Amniotic stem cell (primary cell): Measurements from ENCODE around the gene CAMK2G.
"Not testable (repeated sequence)": the region's sequence is repeated elsewhere in the genome, so short reads cannot be mapped to it uniquely, and the experiment has no call there.

ENCODE experiments used
- DNase-seq: peaks from one replicate; lab custom pipeline; 2025; lab: John Stamatoyannopoulos, UW

The CAMK2G gene

DNA sequence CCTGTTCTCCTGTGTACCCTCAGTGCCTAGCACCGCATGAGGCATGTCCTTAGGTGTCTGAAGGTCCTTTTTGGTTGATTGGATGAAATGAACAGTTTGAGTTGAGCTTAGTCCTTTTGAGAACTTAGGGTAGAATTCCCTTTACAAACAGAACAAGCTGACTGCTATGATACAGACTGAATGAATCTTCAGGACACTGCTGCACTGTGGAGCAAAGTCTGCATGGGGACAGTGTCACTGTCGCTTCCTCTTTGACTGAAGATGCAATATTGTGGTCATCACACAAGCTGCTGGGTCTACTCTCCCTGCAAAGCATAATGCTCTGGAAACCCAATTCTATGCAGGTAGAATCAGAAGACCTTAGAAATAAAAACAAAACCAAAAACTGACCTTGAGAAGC, 28.0 kb upstream of the CAMK2G start:
- no peak for DNase-seq

DNA sequence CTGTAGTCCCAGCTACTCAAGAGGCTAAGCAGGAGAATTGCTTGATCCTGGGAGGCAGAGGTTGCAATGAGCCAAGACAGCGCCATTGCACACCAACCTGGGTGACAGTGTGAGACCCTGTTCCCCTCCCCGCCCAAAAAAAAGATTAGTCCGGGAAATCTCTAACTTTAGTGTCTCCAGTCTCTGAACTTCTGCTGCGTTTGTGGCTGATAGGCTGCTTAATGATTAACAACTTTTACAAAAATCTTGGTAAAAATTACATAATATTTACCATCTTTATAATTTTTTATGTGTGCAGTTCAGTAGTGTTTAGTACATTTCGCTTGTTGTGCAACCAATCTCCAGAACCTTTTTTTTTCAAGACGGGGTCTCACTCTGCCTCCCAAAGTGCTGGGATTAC, 26.9 kb upstream of the CAMK2G start:
- no peak for DNase-seq

DNA sequence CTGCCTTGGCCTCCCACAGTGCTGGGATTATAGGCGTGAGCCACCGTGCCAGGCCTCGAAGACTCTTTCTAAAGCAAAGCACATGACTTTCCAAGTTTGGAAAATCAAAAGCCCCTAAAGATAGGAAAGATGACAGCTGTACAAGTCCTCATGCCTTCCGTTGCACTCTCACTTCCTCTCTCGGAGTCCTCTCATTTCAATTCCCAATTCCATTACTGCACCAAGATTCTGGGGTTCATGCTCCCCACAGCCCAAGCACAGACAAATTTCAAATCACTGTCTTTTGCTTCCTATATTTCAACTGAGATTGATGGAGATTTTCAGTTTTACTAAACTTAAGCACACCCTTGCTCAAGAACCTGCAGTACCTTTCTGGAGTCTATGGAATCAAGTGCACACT, 25.7 kb upstream of the CAMK2G start:
- DNase-seq: no peak

DNA sequence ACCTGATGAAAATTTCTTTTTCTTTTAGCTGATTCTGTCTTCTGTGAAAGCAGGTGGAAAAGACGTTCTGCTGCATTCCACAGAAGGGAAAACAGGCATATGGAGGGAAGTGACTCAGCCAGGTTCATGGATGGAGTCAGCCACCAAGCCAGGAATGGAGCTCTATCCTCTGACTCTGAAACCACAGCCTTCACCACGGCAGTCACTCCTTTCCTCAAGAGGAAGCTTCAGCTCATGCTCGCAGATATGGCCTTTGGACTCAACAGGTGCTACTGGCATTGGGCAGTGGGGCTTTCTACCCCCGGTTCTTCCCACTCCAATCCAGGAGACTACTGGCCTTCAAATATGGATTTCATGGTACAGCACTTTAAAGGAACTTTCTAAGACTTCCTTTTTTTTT, 25.1 kb upstream of the CAMK2G start:
- DNase-seq: no peak

DNA sequence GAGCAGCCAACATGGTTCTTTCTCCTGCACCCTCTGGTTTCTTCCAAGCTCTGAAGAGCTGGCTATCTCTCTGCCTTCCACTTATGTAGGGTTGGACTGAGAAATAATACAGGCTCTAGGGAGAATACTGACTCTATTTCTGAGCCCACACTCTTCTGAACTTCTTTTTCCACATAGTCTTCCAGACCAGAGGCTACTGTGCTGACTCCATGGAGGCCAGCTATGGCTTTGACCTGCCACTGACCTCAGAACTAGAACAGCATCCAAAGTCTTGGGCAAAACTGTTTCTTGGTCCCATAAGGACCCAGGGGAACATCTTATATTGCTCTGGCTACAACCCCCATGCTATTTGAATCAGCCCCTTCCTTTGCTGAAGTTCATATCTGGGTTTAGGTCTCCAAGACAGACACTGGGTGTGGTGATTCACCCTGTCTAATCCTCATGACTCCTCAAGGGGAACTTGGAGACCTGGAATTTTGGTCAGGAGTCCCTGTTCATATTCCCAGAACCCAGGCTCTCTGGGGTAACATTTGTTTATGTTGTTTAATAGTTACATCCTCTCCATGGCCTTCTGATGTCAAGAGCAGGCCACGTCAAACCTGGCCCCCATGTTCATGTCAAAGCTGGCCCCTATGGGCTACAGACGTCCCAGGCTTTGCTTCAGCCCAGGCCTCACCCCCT, 24.5 kb upstream of the CAMK2G start:
- DNase-seq: no peak

DNA sequence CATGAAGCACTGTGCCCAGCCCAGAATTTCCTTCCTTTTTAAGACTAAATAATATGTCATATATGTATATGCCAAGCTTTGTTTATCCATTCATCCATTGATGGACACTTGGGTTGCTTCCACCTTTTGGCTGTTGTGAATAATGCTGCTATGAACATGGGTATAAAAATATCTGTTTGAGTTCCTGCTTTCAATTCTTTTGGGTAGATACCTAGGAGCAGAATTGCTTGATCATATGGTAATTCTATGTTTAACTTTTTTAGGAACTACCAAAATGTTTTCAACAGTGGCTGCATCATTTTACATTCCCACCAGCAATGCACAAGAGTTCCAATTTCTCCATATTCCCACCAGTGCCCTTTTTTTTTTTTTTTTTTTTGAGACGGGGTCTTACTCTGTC, 23.3 kb upstream of the CAMK2G start:
- DNase-seq: no peak

DNA sequence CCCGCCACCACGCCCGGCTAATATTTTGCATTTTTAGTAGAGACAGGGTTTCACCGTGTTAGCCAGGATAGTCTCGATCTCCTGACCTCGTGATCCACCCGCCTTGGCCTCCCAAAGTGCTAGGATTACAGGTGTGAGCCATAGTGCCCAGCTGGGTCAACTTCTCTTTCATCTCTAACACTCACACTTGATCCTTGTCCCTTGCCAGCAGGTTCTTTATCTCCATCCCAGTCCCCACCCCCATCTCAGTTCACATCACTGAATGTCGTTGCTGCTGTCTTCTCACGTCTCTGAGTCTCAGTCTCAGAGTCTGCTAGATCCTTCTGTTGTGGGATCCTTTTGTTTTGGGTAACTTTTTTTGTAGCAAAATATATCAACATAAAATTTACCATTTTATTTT, 21.0 kb upstream of the CAMK2G start:
- not testable (repeated sequence) for DNase-seq

DNA sequence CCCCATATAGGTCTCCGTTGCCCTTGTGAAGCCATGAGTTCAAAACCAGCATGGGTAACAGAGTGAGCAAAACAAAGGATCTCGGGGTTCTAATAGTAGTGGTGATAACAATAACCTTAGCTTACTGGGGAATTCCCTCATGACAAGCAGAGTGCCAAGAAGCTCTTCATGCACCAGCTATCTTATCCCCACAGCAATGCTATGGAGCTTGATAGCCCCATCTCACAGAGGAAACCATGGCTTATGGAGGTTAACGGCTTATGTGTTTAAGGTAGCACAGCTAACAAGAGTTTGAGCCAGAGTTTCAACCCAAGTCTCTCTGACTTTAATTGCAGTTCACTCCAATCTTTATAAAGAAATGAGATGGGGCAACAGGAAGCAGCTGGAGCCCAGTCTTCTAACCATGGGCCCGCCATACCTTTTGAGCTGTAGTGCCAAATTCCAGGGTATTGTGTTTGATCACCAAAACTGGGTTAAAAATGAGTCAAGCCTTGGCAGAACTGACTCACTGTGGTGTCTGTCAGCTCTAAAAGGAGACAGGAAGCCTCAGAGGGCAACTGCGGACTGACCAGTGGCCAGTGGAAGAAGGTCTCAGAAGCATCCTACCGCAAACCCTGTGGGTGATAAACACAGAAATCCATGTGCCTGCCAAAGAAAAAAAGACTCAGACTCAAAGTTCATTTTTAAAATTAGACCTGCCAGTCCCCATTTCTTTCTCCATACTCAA, 20.1 kb upstream of the CAMK2G start:
- DNase-seq: no peak

DNA sequence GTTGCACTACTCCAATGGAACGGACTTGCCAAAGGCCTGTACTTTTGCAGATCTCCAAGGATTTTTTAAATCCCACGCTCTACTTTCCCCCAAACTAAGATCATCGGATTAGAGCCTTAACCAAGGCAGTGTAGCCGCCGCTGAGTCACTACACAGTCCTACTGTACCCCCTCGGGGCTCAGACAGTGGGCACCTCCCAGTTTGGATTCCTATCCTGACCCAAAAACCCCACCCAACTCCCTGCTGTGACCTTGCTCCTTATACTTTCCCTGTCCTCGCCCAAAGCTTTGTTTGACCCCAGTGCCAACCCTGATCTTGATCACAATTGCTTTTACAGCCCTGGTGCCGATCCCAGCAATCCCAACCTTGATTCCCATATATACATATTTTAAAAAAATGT, 19.1 kb upstream of the CAMK2G start:
- no peak for DNase-seq

DNA sequence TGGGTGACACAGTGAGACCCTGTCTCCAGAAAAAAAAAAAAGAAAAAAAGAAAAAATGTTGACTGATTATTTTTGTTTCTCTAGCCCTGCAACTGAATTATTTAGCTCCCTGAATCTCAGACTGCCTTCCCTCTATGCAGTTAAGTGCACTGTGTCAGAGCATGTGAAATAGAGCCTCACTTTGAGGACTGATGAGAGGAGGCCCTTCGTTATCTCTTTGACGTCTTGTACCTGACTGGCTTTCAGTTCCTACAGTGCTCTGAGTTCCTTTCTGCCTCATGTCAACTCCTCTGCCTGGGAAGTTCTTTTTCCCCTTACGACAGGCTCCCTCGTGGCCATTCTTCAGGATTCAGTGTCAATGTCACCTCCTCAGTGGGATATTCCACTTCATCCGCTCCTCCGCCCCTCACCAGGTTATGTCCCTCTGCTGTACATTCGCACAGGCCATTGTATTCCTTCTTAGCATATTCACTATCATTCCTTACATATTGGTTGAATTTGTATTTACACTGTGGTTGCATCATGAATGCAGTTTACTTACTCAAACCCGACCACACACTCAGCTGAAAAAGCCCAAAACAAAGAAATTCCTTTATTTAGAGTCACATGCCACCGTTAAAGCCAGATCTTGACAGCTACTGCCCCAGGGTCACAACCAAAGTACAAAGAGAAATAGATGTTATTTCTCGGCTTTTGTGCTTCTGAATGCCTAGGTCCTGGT, 18.1 kb upstream of the CAMK2G start:
- no peak for DNase-seq

DNA sequence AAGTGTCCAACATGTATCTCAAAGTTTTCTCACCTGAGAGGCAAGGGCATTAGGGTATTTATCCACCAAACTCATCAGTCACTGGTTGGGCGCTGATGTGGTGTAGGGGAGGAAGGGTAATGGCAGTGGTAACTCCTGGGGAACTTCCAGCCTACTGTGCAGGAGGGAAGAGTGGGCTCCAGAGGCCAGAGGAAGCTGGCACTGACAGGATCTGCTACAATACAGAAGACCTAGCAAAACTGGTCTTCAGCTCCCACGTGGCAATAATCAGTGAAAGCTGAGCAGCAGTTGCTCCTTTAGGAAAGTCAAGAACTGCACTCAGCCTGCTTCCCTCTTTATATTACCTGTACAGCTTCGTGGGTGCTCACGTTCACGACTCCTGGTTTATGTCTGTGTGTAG, 17.2 kb upstream of the CAMK2G start:
- DNase-seq: no peak

DNA sequence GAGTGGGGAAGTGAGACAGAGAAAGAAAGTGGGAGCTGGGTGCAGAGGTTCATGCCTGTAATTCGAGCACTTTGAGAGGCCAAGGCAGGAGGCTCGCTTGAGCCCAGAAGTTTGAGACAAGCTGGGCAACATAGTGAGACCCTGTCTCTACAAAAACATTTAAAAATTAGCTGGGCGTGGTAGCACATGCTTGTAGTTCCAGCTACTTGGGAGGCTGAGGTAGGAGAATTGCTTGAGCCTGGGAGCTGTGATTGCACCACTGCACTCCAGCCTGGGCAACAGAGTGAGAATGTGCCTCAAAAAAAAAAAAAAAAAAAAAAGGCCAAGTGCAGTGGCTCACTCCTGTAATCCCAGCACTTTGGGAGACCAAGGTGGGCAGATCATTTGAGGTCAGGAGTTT, 16.5 kb upstream of the CAMK2G start:
- DNase-seq: not testable (repeated sequence)

DNA sequence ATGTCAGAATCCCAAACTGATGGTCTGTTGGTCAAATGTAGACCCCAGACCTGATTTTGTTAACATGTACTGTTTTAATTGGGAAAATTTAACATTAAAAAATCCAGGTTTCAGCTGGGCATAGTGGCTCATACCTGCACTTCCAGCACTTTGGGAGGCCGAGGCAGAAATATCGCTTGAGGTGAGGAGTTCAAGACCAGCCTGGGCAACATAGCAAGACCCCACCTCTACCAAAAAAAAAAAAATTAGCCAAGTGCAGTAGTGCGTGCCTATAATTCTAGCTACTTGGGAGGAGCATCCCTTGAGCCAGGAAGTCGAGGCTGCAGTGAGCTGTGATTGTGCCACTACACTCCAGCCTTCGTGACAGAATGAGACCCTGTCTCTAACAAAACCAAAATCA, 15.9 kb upstream of the CAMK2G start:
- DNase-seq: no peak

DNA sequence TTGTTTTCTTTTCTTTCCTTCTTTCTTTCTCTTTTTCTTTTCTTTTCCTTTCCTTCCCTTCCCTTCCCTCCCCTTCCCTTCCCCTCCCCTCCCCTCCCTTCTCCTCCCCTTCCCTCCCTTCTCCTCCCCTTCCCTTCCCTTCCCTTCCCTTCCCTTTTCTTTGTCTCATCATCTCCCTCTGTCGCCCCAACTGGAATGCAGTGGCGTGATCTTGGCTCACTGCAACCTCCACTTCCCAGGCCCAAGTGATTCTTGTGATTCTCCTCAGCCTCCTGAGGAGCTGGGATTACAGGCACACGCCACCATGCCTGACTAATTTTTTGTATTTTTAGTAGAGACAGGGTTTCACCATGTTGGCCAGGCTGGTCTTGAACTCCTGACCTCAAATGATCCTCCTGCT, 15.1 kb upstream of the CAMK2G start:
- DNase-seq: not testable (repeated sequence)

DNA sequence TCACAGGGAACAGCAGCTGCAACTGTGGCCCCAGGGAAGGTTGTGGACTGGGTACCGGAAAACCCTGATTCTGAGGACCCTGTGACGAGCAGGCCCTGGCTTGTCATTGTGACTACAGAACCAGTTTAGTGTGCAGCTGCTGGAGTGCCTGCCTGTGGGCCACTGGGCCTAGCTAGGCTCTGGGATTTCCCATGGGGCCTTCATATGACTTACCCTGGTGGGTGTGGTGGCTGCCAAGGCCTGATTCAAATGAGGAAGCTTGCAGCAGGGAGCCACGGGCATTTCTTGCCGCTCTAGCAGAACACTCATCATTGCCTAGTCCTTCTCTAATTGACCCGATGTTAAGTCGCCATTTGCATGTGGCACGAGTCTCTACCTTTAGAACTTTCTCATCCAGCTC, 14.7 kb upstream of the CAMK2G start:
- no peak for DNase-seq

DNA sequence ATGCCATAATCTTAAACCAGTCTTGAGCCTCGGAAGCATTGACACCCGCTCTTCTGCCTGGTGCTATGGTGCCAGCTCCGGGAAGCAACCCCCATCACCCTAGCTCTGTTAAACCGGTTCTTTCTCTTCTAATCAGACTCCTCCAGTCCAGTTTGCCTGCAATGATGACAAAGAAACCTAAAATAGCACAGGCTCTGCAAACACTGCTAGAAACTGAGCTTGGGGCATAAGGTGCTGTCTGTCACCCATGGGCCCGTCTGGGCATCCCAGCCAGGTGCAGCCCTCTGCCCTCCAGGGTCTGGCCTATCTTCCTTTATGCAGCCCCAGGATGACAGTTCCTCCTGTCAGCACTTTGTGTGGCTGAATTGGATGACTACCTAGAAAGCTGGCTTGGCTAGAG, 14.2 kb upstream of the CAMK2G start:
- no peak for DNase-seq

DNA sequence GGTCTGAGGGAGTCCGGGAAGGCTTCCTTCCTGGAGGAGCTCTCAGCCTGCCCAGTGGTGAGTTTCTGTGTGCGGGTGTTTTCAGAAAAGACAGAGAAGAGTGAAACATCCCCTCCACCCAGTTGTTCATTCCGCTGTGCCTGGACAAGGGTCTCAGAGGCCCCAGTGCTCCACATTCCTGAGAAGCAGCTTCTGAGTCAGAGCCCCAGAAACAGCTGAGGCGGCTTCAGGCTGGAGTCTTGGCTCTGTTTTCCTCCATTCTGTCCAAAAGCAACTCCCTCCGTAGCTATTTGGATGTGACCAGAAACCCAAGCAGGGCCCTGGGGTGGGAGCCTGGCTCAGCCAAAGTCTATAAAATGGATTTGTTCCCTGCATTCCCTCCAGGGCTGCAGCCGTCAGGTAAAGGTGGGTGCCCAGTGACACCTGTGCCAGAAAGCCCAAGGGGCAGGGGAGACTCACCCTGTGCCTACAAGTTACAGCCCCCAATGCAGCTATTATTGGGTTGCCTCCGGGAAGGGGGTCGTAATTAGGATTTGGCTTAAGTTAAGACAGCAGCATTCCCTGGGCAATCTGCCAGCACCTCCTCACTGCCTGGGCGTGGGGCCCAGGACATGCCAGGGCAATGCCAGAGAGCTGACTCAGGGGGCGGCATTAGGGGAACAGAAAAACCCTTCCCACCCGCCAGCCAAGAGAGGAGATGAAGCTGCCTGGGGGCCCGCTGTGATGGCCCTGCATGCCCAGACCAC, 13.1 kb upstream of the CAMK2G start:
- DNase-seq: peak; percentile 82

DNA sequence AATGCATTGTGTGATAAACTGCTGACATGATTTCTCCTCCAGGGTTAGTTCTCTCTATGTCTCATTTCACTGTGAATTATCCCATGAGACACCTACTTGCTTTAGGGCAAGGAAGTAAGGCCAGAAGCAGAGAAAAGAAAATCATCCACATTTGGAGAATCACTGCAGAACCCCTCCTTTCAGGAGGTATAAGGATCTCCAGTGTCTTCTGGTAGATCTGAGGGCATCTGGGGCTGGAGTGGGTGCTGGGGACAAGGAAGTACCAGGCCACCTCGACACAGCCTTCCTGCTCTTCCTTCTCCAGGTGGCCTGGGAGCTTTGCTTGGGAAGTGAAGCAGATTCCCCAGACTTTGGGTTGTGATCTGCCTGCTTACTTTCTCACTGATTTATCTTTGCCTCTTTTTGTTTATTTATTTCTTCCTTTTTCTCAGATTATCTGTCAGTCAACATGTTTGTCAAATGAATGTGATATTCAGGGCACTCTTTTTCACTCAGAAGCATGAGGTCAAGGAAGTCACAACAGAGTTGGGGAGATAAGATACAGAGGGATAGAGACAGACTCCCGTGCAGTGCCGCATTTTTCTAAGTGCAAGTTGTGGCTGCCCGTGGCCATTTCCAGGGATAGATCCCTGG, 12.4 kb upstream of the CAMK2G start:
- DNase-seq: no peak

DNA sequence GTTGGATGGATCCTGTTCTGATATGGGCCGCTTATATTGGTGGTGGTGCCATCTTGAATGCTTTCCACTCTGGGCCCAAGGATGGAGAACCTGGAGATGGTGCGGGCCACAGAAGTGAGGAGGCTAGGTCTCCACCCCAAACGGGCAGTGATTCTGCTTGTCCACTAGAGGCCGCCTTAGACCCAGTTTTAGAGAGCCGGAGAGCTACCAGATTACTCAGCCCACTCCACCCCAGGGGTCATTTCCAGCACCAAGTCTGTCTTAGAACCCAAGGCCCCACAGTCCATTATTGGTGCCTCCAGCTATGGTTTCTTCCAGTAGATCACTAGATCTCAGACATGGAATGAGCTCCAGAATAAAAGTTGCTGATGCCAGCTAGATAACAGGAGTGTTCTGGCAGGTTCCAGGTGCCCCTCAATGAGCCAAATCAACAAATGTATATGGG, 11.8 kb upstream of the CAMK2G start:
- DNase-seq: peak; percentile 70

DNA sequence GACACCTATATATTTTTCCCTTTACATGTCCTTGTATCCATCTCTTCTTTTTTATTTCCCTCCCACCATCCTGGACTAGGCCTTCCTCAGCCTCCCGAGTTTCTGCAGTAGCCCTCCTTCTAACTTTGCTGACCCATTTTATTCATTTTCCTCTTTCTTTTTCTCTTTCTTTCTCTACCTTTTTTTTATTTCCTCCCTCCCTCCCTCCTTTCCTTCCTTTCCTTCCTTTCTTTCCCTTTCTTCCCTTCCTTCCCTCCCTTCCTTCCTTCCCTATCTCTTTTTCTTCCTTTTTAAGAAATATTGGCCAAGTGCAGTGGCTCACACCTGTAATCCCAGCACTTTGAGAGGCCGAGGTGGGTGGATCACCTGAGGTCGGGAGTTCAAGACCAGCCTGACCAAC, 9.7 kb upstream of the CAMK2G start:
- DNase-seq: no peak

DNA sequence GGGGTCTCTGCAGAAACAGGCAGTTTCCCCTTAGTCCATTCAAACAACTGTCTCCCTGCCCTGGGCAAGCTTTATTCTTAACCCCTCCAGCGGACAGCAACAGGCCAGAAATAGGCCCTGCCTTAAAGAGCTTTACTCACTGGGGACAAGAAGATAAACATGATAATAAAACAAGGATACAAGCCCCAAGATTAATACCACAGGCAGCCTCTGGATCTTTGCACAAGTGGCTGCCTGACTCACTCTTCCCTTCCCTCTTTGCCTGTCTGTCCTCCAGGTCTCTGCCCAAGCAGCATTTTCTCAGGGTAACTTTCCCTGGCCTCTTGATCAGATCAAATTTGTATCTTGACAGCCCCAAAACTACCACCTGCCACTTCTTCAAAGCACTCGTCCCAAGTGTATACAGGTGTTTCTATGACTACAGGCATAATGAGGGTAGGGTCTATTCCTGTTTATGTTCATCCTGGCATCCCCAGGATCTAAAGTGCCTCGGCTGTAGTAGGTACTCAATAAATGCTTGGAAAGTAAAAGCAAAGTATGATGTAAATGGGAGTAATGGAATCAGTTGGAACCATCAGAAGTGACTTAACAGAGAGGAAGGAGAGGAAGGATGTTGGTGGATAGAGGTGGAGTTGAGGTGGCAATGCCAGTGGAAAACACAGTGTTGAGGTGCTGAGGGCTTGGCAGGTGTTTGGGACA, 7.0 kb upstream of the CAMK2G start:
- no peak for DNase-seq
